Measurements from ENCODE around the gene DCTN5. TPM values are rescaled to one million over a fixed set of nuclear protein-coding genes. Genes with fewer than 3 reads are reported as not detected.

The DCTN5 gene
- total and polyA plus RNA-seq, 2 of the 13 experiments (the other 11 are each of a cell fraction or from before 2014, with no cell fraction given), result 105 to 207 TPM

GRCh38 chr16:23704772-23705516 is 63.7 kb downstream of the DCTN5 start (continued):
- TF ChIP-seq ZNF788 (CRISPR knock-in tag; IDR thresholded peaks at IDR 0.05; ENCODE audit: borderline replicate concordance) (no peak), ZNF225 (CRISPR knock-in tag; IDR thresholded peaks at IDR 0.05) (peak; percentile 78; the same call in 1 of the 2 replicates), ZNF616 (CRISPR knock-in tag; IDR thresholded peaks at IDR 0.05; ENCODE audit: low read depth) (no peak), ZNF264 (CRISPR knock-in tag; IDR thresholded peaks at IDR 0.05) (no peak), CCAR2 (optimal IDR thresholded peaks at IDR 0.05; ENCODE audit: low read depth, low read length) (no peak), CEBPB (IDR thresholded peaks at IDR 0.05; ENCODE audit: borderline replicate concordance, low read depth, low read length) (peak; percentile 96), ZFYVE20 (CRISPR knock-in tag; IDR thresholded peaks at IDR 0.05; ENCODE audit: borderline replicate concordance, low read depth) (no peak), ZNF646 (CRISPR knock-in tag; IDR thresholded peaks at IDR 0.05) (no peak), CREB1 (IDR thresholded peaks at IDR 0.05) (no peak), CREB1 (CRISPR knock-in tag; IDR thresholded peaks at IDR 0.05) (no peak), BCL6 (CRISPR knock-in tag; IDR thresholded peaks at IDR 0.05) (0 out of 2 replicates have a peak, but pooled peaks have one; percentile 22), ZNF766 (CRISPR knock-in tag; IDR thresholded peaks at IDR 0.05; ENCODE audit: borderline replicate concordance) (no peak), SMAD3 (CRISPR knock-in tag; IDR thresholded peaks at IDR 0.05) (no peak), HDAC2 (CRISPR knock-in tag; IDR thresholded peaks at IDR 0.05) (no peak), ZNF687 (CRISPR knock-in tag; IDR thresholded peaks at IDR 0.05) (peak; percentile 78), ETV6 (CRISPR knock-in tag; conservative IDR thresholded peaks at IDR 0.05) (no peak), ZIK1 (CRISPR knock-in tag; IDR thresholded peaks at IDR 0.05; ENCODE audit: borderline replicate concordance, low read depth) (no peak)
- TF ChIP-seq, protein P1, sequence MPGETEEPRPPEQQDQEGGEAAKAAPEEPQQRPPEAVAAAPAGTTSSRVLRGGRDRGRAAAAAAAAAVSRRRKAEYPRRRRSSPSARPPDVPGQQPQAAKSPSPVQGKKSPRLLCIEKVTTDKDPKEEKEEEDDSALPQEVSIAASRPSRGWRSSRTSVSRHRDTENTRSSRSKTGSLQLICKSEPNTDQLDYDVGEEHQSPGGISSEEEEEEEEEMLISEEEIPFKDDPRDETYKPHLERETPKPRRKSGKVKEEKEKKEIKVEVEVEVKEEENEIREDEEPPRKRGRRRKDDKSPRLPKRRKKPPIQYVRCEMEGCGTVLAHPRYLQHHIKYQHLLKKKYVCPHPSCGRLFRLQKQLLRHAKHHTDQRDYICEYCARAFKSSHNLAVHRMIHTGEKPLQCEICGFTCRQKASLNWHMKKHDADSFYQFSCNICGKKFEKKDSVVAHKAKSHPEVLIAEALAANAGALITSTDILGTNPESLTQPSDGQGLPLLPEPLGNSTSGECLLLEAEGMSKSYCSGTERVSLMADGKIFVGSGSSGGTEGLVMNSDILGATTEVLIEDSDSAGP (CRISPR knock-in tag; IDR thresholded peaks at IDR 0.05; ENCODE audit: borderline replicate concordance), result peak; percentile 47; the same call in 1 of the 2 replicates
